ENCODE results near the gene LARP6. TPM values are rescaled to one million over a fixed set of nuclear protein-coding genes. Genes with fewer than 3 reads are reported as not detected.

LARP6 gene
- total and polyA plus RNA-seq, 2 experiments from 2014 or later: 20.0 to 22.4 TPM

DNA sequence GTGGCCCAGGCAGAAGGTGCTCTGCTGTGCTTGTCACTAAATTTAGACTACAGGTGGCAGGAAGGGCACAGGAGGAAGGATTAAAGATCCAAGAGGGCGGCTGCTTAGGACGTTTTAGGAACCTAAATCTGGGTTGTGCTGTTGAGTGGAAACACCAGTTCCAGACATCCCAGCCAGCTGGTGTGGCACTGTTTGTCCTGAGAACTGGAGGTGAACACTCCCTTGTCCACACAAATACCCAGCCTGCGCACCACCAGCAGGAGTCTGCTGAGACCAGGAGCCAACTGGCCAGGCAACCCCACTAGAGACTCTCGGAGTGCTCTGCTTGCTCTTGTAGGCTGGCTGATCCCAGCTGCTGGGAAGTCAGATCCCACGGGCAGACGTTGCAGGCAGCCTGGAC is 60.3 kb downstream of the LARP6 start (continued):
- TF ChIP-seq, protein P1, sequence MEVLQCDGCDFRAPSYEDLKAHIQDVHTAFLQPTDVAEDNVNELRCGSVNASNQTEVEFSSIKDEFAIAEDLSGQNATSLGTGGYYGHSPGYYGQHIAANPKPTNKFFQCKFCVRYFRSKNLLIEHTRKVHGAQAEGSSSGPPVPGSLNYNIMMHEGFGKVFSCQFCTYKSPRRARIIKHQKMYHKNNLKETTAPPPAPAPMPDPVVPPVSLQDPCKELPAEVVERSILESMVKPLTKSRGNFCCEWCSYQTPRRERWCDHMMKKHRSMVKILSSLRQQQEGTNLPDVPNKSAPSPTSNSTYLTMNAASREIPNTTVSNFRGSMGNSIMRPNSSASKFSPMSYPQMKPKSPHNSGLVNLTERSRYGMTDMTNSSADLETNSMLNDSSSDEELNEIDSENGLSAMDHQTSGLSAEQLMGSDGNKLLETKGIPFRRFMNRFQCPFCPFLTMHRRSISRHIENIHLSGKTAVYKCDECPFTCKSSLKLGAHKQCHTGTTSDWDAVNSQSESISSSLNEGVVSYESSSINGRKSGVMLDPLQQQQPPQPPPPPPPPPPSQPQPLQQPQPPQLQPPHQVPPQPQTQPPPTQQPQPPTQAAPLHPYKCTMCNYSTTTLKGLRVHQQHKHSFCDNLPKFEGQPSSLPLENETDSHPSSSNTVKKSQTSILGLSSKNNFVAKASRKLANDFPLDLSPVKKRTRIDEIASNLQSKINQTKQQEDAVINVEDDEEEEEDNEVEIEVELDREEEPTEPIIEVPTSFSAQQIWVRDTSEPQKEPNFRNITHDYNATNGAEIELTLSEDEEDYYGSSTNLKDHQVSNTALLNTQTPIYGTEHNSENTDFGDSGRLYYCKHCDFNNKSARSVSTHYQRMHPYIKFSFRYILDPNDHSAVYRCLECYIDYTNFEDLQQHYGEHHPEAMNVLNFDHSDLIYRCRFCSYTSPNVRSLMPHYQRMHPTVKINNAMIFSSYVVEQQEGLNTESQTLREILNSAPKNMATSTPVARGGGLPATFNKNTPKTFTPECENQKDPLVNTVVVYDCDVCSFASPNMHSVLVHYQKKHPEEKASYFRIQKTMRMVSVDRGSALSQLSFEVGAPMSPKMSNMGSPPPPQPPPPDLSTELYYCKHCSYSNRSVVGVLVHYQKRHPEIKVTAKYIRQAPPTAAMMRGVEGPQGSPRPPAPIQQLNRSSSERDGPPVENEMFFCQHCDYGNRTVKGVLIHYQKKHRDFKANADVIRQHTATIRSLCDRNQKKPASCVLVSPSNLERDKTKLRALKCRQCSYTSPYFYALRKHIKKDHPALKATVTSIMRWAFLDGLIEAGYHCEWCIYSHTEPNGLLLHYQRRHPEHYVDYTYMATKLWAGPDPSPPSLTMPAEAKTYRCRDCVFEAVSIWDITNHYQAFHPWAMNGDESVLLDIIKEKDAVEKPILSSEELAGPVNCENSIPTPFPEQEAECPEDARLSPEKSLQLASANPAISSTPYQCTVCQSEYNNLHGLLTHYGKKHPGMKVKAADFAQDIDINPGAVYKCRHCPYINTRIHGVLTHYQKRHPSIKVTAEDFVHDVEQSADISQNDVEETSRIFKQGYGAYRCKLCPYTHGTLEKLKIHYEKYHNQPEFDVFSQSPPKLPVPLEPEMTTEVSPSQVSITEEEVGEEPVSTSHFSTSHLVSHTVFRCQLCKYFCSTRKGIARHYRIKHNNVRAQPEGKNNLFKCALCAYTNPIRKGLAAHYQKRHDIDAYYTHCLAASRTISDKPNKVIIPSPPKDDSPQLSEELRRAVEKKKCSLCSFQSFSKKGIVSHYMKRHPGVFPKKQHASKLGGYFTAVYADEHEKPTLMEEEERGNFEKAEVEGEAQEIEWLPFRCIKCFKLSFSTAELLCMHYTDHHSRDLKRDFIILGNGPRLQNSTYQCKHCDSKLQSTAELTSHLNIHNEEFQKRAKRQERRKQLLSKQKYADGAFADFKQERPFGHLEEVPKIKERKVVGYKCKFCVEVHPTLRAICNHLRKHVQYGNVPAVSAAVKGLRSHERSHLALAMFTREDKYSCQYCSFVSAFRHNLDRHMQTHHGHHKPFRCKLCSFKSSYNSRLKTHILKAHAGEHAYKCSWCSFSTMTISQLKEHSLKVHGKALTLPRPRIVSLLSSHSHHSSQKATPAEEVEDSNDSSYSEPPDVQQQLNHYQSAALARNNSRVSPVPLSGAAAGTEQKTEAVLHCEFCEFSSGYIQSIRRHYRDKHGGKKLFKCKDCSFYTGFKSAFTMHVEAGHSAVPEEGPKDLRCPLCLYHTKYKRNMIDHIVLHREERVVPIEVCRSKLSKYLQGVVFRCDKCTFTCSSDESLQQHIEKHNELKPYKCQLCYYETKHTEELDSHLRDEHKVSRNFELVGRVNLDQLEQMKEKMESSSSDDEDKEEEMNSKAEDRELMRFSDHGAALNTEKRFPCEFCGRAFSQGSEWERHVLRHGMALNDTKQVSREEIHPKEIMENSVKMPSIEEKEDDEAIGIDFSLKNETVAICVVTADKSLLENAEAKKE (CRISPR knock-in tag; IDR thresholded peaks at IDR 0.05): no peak

DNA sequence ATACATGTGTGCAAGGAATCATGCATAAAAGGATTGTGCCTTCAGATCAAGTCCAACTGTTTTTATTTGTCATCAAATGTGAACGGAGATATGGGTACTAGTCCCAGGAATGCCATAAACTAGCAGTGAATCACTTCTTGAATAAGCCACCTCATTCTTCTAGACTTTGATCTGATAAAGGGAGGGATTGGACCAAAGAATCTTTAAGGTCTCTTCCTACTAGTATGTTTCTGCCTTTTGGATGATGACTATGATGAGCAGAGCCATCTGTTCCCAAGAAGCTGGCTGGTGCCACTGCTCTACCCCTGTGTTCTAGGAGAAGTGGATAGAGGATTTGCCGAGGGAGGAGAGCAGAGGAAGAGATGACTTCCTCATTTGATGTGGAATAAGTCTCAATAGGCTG is 61.8 kb downstream of the LARP6 start:
- Mint-ChIP-seq H3K27me3 (ENCODE audit: insufficient read depth, low read depth, poor library complexity) (peaks cover 2% of the 10 kb centered on the region), H3K27ac (no peak overlapping the region), H3K4me3 (no peak overlapping the region), H3K36me3 (ENCODE audit: low read depth) (no peaks in the 10 kb centered on the region), H3K4me1 (peaks cover 4% of the 10 kb centered on the region; the same call in 1 of the 3 replicates), H3K9me3 (no peaks in the 10 kb centered on the region)
- Histone ChIP-seq H3K27me3 (ENCODE audit: insufficient read depth) (no peaks in the 10 kb centered on the region), H4K20me1 (replicated peaks; ENCODE audit: insufficient read depth) (no peaks in the 10 kb centered on the region), H2AFZ (no peak overlapping the region; the same call in 1 of the 2 replicates), H3K4me2 (no peak overlapping the region), H3F3A (replicated peaks; ENCODE audit: low read depth) (no peaks in the 10 kb centered on the region), H3K4me1 (ENCODE audit: insufficient read depth) (no peaks in the 10 kb centered on the region), H3K4me3 (no peak overlapping the region), H3K9me2 (ENCODE audit: insufficient read depth) (no peaks in the 10 kb centered on the region), H3K79me2 (replicated peaks; ENCODE audit: insufficient read depth) (no peaks in the 10 kb centered on the region), H3K36me3 (ENCODE audit: insufficient read depth) (no peaks in the 10 kb centered on the region), H3K27ac (ENCODE audit: low read depth) (no peak overlapping the region)
- ATAC-seq (no peak), DNase-seq (ENCODE audit: low spot score) (no peak)
- TF ChIP-seq ZNF114 (CRISPR knock-in tag; IDR thresholded peaks at IDR 0.05) (no peak), POLR2AphosphoS5 (IDR thresholded peaks at IDR 0.05; ENCODE audit: low read depth) (no peak)

DNA sequence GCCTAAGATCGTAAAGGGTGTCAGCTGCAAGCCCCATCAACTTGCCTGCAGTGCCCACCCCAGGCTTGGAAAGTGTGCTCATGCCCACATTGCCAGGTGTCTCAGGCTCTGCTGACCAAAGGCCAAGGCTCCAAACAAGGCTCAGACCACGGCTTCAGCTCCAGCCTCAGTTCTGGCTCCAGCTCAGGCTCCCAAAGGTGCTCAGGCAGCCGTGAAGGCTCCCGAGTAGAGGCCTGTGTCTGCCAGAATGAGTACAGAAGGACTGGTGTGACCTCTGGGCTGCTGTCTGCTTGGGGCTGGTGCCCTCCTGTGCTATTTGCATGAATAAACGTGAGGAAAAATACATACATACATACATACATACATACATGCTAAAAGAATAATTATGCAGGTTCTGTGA is 62.7 kb downstream of the LARP6 start:
- H3K4me3 ChIP-seq: no peak overlapping the region
- H3K9me2 ChIP-seq (ENCODE audit: insufficient read depth): no peaks in the 10 kb centered on the region
- Mint-ChIP-seq H3K27me3 (ENCODE audit: insufficient read depth, low read depth, poor library complexity) (peaks cover 2% of the 10 kb centered on the region), H3K4me3 (no peak overlapping the region), H3K27ac (no peak overlapping the region), H3K9me3 (no peaks in the 10 kb centered on the region), H3K4me1 (peaks cover 4% of the 10 kb centered on the region; the same call in 1 of the 3 replicates), H3K36me3 (ENCODE audit: low read depth) (no peaks in the 10 kb centered on the region)
- H3K79me2 ChIP-seq (replicated peaks; ENCODE audit: insufficient read depth): no peaks in the 10 kb centered on the region
- no peak overlapping the region for H3K27ac ChIP-seq (ENCODE audit: low read depth)
- H3K4me2 ChIP-seq: no peak overlapping the region
- H3K36me3 ChIP-seq (ENCODE audit: insufficient read depth): no peaks in the 10 kb centered on the region
- ATAC-seq: no peak
- no peaks in the 10 kb centered on the region for H3F3A ChIP-seq (replicated peaks; ENCODE audit: low read depth)
- no peaks in the 10 kb centered on the region for H4K20me1 ChIP-seq (replicated peaks; ENCODE audit: insufficient read depth)
- H3K27me3 ChIP-seq (ENCODE audit: insufficient read depth): no peaks in the 10 kb centered on the region
- no peak for DNase-seq (ENCODE audit: low spot score)
- H2AFZ ChIP-seq: no peak overlapping the region
- H3K4me1 ChIP-seq (ENCODE audit: insufficient read depth): no peaks in the 10 kb centered on the region
- TF ChIP-seq POLR2AphosphoS5 (IDR thresholded peaks at IDR 0.05; ENCODE audit: low read depth): no peak
- TF ChIP-seq, protein P2, sequence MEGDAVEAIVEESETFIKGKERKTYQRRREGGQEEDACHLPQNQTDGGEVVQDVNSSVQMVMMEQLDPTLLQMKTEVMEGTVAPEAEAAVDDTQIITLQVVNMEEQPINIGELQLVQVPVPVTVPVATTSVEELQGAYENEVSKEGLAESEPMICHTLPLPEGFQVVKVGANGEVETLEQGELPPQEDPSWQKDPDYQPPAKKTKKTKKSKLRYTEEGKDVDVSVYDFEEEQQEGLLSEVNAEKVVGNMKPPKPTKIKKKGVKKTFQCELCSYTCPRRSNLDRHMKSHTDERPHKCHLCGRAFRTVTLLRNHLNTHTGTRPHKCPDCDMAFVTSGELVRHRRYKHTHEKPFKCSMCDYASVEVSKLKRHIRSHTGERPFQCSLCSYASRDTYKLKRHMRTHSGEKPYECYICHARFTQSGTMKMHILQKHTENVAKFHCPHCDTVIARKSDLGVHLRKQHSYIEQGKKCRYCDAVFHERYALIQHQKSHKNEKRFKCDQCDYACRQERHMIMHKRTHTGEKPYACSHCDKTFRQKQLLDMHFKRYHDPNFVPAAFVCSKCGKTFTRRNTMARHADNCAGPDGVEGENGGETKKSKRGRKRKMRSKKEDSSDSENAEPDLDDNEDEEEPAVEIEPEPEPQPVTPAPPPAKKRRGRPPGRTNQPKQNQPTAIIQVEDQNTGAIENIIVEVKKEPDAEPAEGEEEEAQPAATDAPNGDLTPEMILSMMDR (conservative IDR thresholded peaks at IDR 0.05; ENCODE audit: low read depth in 2 of 2): no peak
- no peak for TF ChIP-seq EZH2 (IDR thresholded peaks at IDR 0.05; ENCODE audit: low read depth, unreplicated experiment)
- no peak for TF ChIP-seq STAT1 (IDR thresholded peaks at IDR 0.05; ENCODE audit: unreplicated experiment)
- TF ChIP-seq NANOG (IDR thresholded peaks at IDR 0.05; ENCODE audit: borderline replicate concordance): no peak
- no peak for TF ChIP-seq EZH2phosphoT487 (IDR thresholded peaks at IDR 0.05; ENCODE audit: unreplicated experiment)
- TF ChIP-seq CREB1 (CRISPR knock-in tag; IDR thresholded peaks at IDR 0.05; ENCODE audit: low read depth): no peak
- TF ChIP-seq JUNB (IDR thresholded peaks at IDR 0.05; ENCODE audit: unreplicated experiment): no peak
- TF ChIP-seq, protein P3, sequence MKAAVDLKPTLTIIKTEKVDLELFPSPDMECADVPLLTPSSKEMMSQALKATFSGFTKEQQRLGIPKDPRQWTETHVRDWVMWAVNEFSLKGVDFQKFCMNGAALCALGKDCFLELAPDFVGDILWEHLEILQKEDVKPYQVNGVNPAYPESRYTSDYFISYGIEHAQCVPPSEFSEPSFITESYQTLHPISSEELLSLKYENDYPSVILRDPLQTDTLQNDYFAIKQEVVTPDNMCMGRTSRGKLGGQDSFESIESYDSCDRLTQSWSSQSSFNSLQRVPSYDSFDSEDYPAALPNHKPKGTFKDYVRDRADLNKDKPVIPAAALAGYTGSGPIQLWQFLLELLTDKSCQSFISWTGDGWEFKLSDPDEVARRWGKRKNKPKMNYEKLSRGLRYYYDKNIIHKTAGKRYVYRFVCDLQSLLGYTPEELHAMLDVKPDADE (IDR thresholded peaks at IDR 0.05): no peak

Measured in GM23338 (cell line).